ENCODE data around the gene CEACAM21. TPM values are rescaled to one million over a fixed set of nuclear protein-coding genes. Genes with fewer than 3 reads are reported as not detected.

CEACAM21 gene
- total RNA-seq, 3 donors from 2014 or later (not counting 1 experiment from before 2014, with no cell fraction given): 26.8 to 46.6 (median 33.6) TPM

GRCh38 chr19:41589371-41589770, 13.4 kb downstream of the CEACAM21 start:
- Histone ChIP-seq H3K27ac (ENCODE audit: low read length) (no peak overlapping the region), H3K36me3 (ENCODE audit: control insufficient read depth, insufficient read depth, low read length) (peaks cover 30% of the 10 kb centered on the region), H3K27me3 (ENCODE audit: control insufficient read depth, insufficient read depth, low read length) (no peaks in the 10 kb centered on the region), H3K4me3 (ENCODE audit: low read length) (no peak overlapping the region), H3K4me1 (ENCODE audit: control insufficient read depth, insufficient read depth, low read length) (peaks cover 6% of the 10 kb centered on the region), H3K9me3 (ENCODE audit: control insufficient read depth, insufficient read depth, low read length) (no peaks in the 10 kb centered on the region)
- no peaks in the 10 kb centered on the region for H3K9me3 Mint-ChIP-seq
- no peak overlapping the region for H3K4me3 Mint-ChIP-seq
- peaks cover 0 to 10% of the 10 kb centered on the region in 2 donors for H3K27me3 Mint-ChIP-seq (ENCODE audit: low read depth in 2 of 2)
- H3K36me3 Mint-ChIP-seq: no peaks in the 10 kb centered on the region
- intact Hi-C loops (cut with micrococcal nuclease): no loop called here
- TF ChIP-seq, protein P1, sequence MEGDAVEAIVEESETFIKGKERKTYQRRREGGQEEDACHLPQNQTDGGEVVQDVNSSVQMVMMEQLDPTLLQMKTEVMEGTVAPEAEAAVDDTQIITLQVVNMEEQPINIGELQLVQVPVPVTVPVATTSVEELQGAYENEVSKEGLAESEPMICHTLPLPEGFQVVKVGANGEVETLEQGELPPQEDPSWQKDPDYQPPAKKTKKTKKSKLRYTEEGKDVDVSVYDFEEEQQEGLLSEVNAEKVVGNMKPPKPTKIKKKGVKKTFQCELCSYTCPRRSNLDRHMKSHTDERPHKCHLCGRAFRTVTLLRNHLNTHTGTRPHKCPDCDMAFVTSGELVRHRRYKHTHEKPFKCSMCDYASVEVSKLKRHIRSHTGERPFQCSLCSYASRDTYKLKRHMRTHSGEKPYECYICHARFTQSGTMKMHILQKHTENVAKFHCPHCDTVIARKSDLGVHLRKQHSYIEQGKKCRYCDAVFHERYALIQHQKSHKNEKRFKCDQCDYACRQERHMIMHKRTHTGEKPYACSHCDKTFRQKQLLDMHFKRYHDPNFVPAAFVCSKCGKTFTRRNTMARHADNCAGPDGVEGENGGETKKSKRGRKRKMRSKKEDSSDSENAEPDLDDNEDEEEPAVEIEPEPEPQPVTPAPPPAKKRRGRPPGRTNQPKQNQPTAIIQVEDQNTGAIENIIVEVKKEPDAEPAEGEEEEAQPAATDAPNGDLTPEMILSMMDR (IDR thresholded peaks at IDR 0.05): no peak
- 84% methylated on average over 2 of the region's 2 CpGs for WGBS (ENCODE audit: insufficient coverage)
- DNase-seq (no peak), ATAC-seq (no peak)
- peak overlapping the region in 1 of 2 donors; percentile 68 for H3K27ac Mint-ChIP-seq
- H3K4me1 Mint-ChIP-seq: peaks cover 0 to 17% of the 10 kb centered on the region in 2 donors

- H3K36me3 ChIP-seq (ENCODE audit: control insufficient read depth, insufficient read depth, low read length): peaks cover 16% of the 10 kb centered on the region
- H3K27me3 ChIP-seq (ENCODE audit: control insufficient read depth, insufficient read depth, low read length): no peaks in the 10 kb centered on the region
- Mint-ChIP-seq H3K9me3 (no peaks in the 10 kb centered on the region), H3K27ac (no peak overlapping the region), H3K4me3 (no peak overlapping the region), H3K27me3 (ENCODE audit: low read depth in 2 of 2) (peaks cover 9 to 17% of the 10 kb centered on the region in 2 donors), H3K4me1 (peaks cover 0 to 19% of the 10 kb centered on the region in 2 donors), H3K36me3 (no peaks in the 10 kb centered on the region)
- intact Hi-C loops (cut with micrococcal nuclease): no loop called here
- H3K4me1 ChIP-seq (ENCODE audit: control insufficient read depth, insufficient read depth, low read length): peaks cover 6% of the 10 kb centered on the region
- ATAC-seq: no peak
- TF ChIP-seq, protein P1 (IDR thresholded peaks at IDR 0.05): no peak
- no peak overlapping the region for H3K4me3 ChIP-seq (ENCODE audit: low read length)
- H3K27ac ChIP-seq (ENCODE audit: low read length): no peak overlapping the region
- H3K9me3 ChIP-seq (ENCODE audit: control insufficient read depth, insufficient read depth, low read length): no peaks in the 10 kb centered on the region
- DNase-seq: no peak
Observed at GRCh38 chr19:41590936-41591335, 15.0 kb downstream of the CEACAM21 start.

DNA sequence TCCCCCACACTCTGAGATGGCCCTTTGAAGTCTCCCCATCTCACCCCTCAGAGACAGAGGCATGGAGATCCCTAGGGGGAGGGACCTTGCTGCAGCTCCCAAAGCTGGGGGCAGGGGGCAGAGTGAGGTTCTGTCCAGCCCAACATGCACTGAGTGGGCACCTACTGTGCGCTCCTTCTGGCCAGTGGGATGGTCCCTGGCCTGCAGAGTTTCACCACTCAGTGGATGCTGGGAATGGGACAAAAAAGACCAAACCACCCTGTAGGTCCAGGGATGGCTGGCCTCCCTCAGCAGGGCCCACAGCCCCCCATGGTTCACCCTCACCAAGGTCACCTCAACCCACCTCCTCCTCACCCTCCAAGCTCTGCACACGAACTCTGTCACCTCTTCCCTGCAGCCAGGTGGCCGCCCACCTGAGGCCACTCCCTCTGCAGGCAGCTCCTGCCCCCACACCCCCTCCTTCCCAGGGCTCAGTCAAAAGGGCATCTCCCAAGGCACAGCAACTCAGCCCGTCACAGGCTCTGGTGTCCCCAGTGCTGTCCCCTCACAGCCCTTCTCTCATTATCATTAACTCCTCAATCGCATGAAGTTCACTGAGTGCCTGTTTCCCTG, 16.1 kb downstream of the CEACAM21 start:
- Histone ChIP-seq H3K27ac (ENCODE audit: low read length) (no peak overlapping the region), H3K4me1 (ENCODE audit: control insufficient read depth, insufficient read depth, low read length) (peaks cover 6% of the 10 kb centered on the region), H3K27me3 (ENCODE audit: control insufficient read depth, insufficient read depth, low read length) (peaks cover 8% of the 10 kb centered on the region), H3K36me3 (ENCODE audit: control insufficient read depth, insufficient read depth, low read length) (peaks cover 7% of the 10 kb centered on the region), H3K4me3 (ENCODE audit: low read length) (no peak overlapping the region), H3K9me3 (ENCODE audit: control insufficient read depth, insufficient read depth, low read length) (no peaks in the 10 kb centered on the region)
- Mint-ChIP-seq H3K9me3 (no peaks in the 10 kb centered on the region), H3K4me3 (no peak overlapping the region), H3K36me3 (no peaks in the 10 kb centered on the region), H3K4me1 (peaks cover 0 to 19% of the 10 kb centered on the region in 2 donors), H3K27ac (peak overlapping the region in 1 of 2 donors; percentile 25), H3K27me3 (ENCODE audit: low read depth in 2 of 2) (peaks cover 17 to 21% of the 10 kb centered on the region in 2 donors)
- ATAC-seq (no peak), DNase-seq (no peak)
- intact Hi-C loops (cut with micrococcal nuclease): no loop called here
- WGBS (ENCODE audit: insufficient coverage): 56% methylated on average over 5 of the region's 5 CpGs
- TF ChIP-seq, protein P1 (IDR thresholded peaks at IDR 0.05): no peak
